HG03442 (cell line): Measurements from ENCODE around the gene CCDC127.

Experiments used
- ATAC-seq: cut with Tn5 transposase; IDR thresholded peaks from one replicate; pipeline ENCODE4 v1.9.1; 2021; ENCODE audit warnings: mild to moderate bottlenecking, moderate library complexity; ENCODE audit not compliant: unreplicated experiment

CCDC127 gene

DNA sequence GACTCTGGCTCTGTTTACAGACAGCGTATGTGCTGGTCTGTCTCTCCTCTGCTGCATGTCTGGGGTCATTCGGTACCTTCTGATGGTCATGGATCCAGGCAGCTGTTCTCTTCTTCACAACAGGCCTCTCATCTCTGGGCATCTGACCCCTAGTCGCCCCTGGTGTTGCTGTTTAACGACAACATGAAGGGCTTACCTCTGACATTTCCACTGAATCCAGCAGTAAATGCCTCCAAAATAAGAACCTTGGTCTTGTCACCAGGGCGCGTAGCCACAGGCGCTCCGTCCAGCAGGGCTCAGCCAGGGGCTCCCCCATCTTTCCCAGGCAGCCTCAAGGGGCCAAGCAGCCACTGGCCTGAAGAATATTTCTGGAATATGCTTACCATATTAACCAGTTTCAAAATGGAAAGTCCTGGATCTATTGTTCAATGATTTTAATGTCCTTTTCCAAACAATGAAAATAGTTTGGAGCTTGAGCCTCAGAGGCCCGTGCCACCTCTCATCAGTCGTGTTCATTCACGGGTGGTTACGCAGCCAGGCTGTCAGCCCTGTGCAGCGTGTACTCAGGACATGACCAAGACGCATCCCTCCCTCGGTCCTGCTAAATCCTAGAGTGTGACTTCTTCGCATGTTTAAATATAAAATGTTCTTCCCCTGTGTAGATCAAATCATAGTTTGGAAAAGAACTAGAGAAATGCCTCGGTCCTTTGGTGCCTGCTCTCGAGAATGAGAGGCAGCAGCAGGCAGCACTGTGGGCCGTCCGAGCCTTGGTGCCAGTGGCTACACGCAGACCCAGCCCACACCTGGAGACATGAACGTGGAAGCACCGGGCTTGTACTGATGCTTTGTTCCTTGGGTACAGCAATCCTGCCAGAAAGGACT is 56.8 kb downstream of the CCDC127 start:
- no peak for ATAC-seq

DNA sequence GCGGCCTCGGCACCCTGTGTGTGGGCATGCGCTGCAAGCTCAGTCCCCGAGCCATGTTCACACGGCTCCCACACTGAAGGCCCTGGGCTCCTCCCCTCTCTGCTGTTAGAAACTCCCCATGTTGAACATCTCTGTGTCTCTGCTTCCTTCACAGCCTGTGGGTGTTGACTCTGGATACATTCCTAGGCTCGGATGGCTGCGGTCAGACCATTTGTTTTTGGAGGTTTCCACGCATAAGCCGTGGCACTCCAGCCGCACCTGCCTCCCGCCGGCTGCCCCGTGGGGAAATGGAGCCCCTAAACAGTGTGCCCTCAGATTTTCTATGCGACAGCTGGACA is 57.8 kb downstream of the CCDC127 start:
- ATAC-seq, result no peak

DNA sequence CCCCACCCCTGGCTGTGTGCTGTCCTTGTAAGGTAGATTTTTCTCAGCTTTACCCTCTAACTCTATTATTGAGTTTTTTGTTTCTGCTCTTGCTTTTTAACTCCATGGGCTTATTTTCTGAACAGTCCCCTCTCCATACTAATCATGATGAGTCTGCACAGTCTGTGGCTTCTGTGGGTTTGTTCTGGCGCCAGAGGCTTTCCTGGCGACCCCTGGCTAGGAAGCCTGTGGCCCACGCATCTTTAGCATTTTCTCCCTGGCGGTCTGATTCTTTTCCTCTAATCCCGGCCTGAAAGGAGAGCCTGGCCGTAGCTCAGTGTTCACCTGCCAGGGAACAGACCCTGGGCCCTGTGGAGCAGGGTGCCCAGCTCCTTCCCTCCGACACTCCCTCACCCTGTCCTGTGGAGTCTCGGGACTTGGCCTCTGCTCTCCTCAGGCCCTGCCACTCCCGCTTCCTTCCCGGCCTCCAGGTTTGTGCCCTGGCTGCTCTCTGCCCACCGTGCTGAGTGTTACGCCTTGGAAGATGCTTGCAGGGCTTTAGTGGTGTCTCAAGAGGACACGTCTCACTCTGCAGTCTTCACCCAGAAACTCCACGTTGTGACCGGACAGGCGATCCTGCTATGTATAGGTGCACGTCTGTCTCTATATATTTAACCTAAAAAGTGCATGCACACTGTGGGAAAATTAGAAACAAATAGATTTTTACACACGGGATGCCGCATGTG is 58.3 kb downstream of the CCDC127 start:
- ATAC-seq, result no peak

DNA sequence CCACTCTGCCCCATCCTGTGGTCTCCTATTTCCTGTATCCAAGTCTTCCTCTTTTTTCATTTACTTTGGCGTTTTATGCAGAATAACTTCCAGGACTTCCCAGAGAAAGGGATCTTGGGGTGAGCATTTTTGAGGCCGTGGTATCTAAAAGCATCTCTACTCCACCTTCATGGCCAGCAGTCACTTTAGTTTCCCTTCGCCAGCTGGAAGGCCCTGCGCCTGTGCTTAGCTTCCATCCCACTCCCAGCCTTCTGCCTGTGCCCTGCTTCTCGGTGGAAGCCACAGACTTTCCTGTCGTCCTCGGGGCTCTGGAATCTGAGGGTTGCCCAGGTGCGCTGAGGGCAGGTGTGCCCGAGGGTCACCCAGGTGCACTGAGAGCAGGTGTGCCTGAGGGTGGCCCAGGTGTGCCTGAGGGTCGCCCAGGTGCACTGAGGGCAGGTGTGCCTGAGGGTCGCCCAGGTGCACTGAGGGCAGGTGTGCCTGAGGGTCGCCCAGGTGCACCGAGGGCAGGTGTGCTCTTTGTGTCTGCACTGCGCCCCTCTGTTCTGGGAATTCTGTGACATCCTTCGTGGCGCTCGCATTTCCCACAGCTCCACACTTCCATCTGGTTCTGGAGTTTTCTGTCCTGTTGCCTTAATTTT is 59.0 kb downstream of the CCDC127 start:
- ATAC-seq, result no peak

DNA sequence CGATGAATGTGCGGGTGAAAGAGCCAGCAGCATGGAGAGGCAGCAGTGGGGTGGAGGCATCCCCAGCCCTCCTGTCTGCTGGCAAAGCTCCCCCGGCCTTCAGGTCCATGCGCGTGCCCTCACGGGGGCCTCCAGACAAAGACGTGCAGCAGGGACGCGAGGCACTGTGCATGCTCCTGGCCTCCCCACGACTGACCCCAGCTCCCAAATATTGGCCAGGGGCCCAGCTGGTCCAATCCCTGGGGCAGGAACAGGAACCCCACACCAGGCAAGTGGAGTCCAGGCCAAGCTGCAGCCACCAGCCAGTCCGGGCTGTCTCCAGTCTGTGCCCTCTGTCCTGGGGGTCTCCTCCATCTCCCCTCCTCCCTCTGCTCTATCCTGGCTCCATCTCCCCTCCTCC is 60.2 kb downstream of the CCDC127 start:
- no peak for ATAC-seq

DNA sequence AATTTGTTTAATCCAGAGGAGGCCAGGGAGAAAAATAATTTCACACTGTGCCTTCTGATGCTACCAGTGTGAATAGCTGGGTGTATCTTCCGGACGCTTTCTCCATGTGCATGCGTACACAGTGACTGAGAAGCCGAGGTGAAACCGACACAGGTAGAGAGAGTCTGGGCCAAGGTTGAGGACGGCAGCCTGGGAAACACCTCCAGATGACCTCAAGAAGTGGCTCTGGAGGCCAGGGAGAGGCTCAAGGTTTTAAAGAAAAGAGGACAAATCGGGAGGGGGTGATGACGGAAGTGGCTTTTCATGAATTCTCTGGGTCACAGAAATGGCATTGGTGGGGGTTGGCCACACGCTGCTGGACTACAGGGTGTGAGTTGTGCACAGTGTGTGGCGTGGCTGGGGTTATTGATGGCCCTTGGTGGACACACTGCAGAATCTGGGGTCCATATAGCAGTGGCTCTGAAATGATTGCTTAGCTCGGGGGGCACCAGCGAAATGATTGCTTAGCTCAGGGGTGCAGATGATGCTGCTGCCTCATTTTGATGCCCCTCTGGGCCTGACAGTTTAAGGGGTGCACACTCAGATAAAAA is 60.7 kb downstream of the CCDC127 start:
- no peak for ATAC-seq

DNA sequence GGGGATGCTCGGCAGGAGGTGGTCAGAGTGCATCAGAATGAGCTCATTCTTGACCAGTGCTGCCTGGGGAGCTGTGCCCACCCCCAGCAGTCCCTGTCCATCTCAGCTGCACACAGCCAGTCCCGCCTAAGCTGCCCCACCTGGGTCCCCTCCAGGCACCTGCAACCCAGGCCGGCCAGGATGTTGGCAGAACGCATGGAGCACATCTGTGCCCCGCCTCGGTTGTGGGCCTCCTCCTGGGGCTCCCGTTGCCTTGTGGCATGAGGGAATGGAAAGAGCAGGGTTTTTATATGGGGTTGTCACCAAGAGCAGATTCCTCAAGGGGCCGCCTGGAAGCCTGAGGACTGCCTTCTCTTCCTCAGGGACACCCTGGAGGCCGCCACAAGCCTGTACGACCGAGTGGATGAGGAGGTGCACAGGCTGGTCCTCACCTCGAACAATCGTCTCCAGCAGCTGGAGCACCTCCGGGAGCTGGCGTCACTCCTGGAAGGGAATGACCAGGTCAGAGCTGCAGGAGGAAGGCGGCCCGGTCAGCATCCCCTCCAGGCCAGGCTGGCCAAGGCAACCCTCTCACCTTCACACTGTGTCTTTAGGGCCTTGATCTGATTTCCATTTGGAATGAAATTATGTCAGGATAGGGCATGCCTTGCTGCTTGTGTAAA is 61.4 kb downstream of the CCDC127 start:
- no peak for ATAC-seq

DNA sequence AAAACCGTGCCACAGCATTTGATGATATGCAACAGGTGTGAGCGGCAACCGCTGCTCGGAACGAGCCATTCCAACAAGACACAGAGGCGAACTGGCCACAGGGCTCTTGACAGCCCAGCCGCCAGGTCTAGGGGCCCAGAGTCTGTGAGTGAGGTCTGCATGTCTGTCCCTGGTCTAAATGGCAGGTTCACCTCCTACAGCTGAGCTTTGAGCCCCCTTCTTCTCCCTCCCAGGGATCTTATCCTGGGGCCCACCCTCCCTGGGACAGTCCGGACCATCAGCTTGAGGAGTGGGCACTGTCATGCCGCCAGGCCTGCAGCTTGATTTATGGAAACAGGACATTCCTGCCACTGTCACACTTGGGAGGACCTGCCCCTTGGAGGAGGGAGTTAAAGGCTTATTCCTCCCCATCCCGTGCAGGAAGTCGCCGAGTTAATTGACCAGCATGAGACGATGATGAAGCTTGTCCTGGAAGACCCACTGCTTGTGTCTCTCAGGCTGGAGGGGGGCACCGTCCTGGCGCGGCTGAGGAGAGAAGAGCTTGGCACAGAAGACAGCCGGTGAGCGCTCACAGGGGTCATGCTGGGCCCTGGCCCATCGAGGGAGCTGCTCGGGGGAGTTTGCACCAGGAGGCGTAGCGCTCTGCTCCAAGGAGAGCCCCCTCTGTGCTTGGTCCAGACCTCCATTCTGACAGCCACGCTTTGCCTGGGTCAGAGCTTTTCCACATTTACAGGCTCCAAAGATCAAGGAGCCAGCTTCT is 62.1 kb downstream of the CCDC127 start:
- ATAC-seq, result no peak

DNA sequence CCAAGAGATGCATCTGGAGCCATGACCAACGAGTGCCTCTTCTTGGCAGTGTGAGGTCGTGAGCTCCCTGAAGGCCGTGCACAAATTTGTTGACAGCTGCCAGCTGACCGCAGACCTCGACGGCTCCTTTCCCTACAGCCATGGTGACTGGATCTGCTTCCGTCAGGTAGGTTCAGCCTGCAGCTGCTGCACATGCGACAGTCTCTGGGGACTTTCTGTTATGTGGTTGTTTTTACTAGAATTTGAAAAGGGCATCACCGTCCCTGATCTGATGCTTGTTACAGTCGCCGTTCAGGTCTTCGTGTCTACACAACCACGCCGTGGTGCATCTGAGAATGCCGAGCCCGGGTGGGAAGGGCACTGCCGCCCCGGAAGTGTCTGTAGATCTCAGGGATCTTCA is 63.1 kb downstream of the CCDC127 start:
- ATAC-seq, result no peak

DNA sequence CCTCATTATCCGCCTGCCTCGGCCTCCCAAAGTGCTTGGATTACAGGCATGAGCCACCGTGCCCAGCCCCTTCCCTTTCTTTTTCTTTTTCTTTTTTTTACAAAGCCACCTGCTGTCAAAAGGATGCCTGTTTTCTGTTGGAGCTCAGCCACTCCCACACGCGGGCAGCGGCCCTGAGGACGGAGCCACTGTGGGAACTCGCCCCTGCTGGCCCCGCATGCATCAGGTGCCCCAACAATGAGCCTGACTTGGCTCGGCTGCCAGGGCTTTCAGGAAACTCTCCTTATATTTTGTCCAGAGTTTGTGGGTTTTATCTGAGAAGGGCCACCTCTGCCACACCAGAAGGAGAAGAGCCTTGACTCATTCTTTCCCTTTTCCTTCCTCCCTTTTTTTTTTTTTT is 63.7 kb downstream of the CCDC127 start:
- no peak for ATAC-seq

DNA sequence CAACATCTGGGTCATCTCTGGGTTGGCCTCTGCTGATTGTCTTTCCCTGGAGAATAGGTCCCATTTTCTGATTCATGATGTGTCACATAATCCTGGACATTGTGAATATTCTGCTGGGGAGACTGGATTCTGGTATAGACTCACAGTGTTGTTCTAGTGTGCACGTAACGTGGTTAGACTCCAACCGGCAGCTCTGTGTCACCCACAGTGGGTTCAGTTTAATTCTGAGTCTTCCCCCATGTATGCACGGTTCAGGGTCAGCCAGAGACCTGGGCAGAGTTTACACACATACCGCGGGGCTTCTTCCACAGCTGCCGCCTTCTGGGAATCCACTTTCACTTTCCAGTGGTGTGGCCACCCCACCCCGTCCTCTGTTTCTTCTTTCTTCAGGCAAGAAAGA is 64.7 kb downstream of the CCDC127 start:
- no peak for ATAC-seq

DNA sequence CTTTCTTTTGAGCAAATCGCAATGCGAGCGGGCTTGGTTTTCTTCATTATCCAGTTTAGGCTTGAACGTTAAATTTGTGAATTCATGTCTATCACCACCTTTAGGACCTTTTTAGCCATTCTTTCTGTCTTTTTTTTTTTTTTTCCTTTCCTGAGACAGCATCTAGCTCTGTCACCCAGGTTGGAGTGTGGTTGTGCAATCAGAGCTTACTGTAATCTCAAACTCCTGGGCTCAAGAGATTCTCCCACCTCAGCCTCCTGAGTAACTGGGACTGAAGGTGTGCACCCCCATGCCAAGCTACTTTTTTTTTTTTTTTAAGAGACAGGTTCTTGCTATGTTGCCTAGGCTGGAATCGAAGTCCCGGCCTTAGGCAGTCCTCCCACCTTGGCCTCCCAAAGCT is 65.9 kb downstream of the CCDC127 start:
- ATAC-seq, result no peak

DNA sequence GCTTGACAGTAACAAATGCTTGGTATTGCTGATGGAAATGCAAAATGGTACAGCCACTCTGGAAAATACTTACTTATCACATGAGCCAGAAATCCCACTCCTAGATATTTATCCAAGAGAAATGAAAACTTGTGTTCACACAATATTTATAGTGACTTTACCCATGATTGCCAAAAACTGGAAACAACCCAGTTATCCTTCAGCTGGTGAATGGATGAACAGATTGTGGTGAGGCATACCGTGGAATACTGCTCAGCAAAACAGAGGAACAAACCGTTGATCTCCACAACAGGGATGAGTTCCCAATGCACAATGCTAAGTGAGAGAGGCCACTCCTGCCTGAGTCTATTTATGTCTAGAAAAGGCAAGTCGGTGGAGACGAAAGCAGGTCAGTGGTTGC is 67.2 kb downstream of the CCDC127 start:
- no peak for ATAC-seq

DNA sequence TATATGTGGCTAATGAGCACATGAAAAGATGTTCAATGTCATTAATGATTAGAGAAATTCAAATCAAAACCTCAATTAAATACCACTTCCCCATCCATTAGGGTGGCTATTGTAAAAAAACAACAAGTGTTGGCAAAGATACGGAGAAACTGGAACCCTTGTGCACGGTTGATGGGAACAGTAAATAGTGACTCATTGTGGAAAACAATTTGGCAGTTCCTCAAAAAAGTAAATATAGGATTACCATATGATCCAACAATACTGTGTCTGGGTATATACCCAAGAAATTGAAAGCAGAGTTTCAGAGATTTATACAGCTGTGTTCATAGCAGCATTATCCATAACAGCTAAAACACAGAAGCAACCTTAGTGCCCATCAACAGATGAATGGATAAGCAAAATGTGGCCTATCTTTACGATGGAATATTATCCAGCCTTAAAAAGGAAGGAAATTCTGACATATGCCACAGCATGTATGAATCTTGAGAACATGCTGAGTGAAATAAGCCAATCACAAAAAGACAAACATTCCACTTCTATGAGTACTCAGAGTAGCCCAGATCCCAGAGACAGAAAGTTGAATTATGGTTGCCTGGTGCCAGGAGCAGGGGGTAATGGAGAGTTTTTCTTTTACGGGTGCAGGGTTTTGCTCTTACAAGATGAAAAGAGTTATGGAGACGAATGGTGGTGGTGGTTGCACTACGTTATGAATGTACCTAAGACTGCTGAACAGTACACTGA is 68.0 kb downstream of the CCDC127 start:
- ATAC-seq, result no peak

DNA sequence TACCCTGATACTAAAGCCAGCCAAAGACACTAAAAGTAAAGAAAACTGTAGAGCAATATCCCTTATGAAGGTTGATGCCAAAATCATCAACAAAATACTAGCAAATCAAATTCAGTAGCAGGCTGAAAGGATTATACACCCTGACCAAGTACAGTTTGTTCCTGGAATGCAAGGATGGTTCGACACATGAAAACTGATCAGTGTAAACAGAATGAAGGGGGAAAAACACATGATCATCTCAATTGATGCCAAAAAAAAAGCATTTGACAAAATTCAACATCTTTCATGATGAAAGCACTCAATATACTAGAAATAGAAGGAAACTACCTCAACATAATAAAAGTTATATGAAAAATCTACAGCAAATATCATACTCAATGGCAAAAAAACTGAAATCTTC is 70.2 kb downstream of the CCDC127 start:
- ATAC-seq, result no peak
